Left renal cortex interstitium (tissue), 4 donors: Measurements from ENCODE around the gene TTC34. TPM values are rescaled to one million over a fixed set of nuclear protein-coding genes. Genes with fewer than 3 reads are reported as not detected.
"Not testable (repeated sequence)": the region's sequence is repeated elsewhere in the genome, so short reads cannot be mapped to it uniquely, and the experiment has no call there.

Experiments used
- DNase-seq, 4 donors: peaks; one replicate each; pipeline ENCODE4 v3.0.0-alpha.2; 2013; ENCODE audit warnings: low read depth in 4 of 4, low spot score in 2 of 4, missing footprints in 1 of 4
- polyA plus RNA-seq, 4 donors: library from polyadenylated mRNA; unstranded; fragments of 120-200 nt; gene quantifications; one replicate each; pipeline ENCODE4 v1.2.1, GENCODE V29; 2013; ENCODE audit not compliant: insufficient read length in 4 of 4

The TTC34 gene
- polyA plus RNA-seq, 4 donors, result 0.49 to 1.5 (median 1.0) TPM

- no peak for DNase-seq
Observed at GRCh38 chr1:2800664-2801045, 838 bp downstream of the TTC34 start.

- DNase-seq, result no peak
Observed at GRCh38 chr1:2799811-2800663, 1.5 kb downstream of the TTC34 start.

GRCh38 chr1:2798958-2799357, 2.5 kb downstream of the TTC34 start:
- DNase-seq, result not testable (repeated sequence)

- DNase-seq, result no peak
Observed at GRCh38 chr1:2797741-2798016, 3.8 kb downstream of the TTC34 start.

- no peak for DNase-seq
Observed at GRCh38 chr1:2796890-2797740, 4.4 kb downstream of the TTC34 start.

GRCh38 chr1:2795926-2796325, 5.6 kb downstream of the TTC34 start:
- no peak for DNase-seq

- DNase-seq, result no peak
Observed at GRCh38 chr1:2791027-2791760, 10.3 kb downstream of the TTC34 start.

GRCh38 chr1:2789986-2790581, 11.4 kb downstream of the TTC34 start:
- no peak for DNase-seq

- DNase-seq, result peak in 1 of 4 donors; percentile 17
Observed at GRCh38 chr1:2789164-2789985, 12.1 kb downstream of the TTC34 start.

GRCh38 chr1:2788506-2789163, 12.9 kb downstream of the TTC34 start:
- DNase-seq, result no peak

GRCh38 chr1:2787163-2787911, 14.2 kb downstream of the TTC34 start:
- no peak for DNase-seq

GRCh38 chr1:2786329-2787162, 14.9 kb downstream of the TTC34 start:
- DNase-seq, result no peak

- DNase-seq, result no peak
Observed at GRCh38 chr1:2785631-2786328, 15.7 kb downstream of the TTC34 start.

GRCh38 chr1:2784854-2785630, 16.5 kb downstream of the TTC34 start:
- no peak for DNase-seq

- no peak for DNase-seq
Observed at GRCh38 chr1:2783435-2784397, 17.8 kb downstream of the TTC34 start.
